Measurements from ENCODE around the gene CYP2E1. TPM values are rescaled to one million over a fixed set of nuclear protein-coding genes. Genes with fewer than 3 reads are reported as not detected.
"Not testable (repeated sequence)": the region's sequence is repeated elsewhere in the genome, so short reads cannot be mapped to it uniquely, and the experiment has no call there.

Gene CYP2E1
- total RNA-seq, 1 donor = 1.3 TPM

DNA sequence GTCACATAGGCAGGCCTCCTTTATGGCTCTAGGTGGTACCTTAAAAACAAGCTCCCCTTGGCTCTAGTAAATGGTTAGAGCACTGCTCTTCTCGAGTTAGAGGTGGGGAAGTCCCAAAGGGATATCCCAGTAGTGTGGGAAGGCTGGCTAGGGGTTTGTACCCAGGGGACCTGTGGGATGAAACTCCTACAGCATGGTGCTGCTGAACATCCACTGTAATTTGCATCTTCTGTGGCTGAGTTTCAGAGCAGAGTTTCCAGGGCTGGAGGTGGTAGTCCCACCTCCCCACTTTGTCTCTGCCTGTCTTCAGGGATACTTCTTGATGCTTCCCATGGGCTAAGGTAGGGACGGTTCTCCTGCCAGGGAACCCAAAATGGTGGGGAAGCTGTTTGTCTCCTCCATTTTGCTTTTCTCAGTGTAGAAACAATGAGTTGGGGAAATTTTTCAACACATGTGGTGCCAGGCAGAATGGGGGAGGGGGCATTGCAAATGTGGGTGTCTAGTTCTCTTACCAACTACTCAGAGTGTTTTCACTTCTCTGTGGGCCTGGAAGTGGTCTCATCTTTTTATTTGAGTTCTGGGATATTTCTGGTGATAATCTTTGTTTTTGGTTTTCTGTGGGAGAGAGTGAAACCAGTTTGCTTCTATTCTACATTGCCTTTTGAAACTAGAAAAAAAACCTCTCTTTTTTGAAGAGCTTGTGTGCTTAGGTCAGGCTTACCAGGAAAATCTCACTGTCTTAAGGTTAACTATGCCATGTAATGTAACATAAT, 37.2 kb upstream of the CYP2E1 start:
- no peak overlapping the region for H3K4me3 ChIP-seq (ENCODE audit: low read depth, low read length)
- TF ChIP-seq, protein P1, sequence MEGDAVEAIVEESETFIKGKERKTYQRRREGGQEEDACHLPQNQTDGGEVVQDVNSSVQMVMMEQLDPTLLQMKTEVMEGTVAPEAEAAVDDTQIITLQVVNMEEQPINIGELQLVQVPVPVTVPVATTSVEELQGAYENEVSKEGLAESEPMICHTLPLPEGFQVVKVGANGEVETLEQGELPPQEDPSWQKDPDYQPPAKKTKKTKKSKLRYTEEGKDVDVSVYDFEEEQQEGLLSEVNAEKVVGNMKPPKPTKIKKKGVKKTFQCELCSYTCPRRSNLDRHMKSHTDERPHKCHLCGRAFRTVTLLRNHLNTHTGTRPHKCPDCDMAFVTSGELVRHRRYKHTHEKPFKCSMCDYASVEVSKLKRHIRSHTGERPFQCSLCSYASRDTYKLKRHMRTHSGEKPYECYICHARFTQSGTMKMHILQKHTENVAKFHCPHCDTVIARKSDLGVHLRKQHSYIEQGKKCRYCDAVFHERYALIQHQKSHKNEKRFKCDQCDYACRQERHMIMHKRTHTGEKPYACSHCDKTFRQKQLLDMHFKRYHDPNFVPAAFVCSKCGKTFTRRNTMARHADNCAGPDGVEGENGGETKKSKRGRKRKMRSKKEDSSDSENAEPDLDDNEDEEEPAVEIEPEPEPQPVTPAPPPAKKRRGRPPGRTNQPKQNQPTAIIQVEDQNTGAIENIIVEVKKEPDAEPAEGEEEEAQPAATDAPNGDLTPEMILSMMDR (IDR thresholded peaks at IDR 0.05; ENCODE audit: insufficient read depth, low read depth, low read length) = no peak

DNA sequence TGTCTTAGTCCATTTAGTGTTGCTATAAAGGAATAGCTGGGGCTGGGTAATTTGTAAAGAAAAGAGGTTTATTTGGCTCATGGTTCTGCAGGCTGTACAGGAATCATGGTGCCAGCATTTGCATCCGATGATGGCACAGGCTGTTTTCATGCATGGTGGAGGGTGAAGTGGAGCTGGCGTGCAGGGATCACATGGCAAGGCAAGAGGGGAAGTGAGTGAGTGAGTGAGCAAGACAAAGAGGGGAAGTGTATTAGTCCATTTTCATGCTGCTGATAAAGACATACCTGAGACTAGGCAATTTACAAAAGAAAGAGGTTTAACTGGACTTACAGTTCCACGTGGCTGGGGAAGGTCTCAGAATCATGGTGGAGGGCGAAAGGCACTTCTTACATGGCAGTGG, 33.6 kb upstream of the CYP2E1 start:
- DNase-seq (ENCODE audit: low read depth); H3K4me3 ChIP-seq (ENCODE audit: low read depth, low read length): not testable (repeated sequence)

More for the DNA sequence above, 37.2 kb upstream of the CYP2E1 start:
- no peak for DNase-seq (ENCODE audit: low read depth)

DNA sequence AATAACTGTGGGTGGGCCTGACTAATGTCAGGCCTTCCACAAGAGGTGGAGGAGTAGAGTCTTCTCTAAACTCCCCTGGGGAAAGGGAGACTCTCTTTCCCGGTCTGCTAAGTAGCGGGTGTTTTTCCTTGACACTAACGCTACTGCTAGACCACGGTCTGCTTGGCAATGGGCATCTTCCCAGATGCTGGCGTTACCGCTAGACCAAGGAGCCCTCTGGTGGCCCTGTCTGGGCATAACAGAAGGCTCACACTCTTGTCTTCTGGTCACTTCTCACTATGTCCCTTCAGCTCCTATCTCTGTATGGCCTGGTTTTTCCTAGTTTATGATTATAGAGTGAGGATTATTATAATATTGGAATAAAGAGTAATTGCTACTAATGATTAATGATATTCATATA, 29.8 kb upstream of the CYP2E1 start:
- H3K4me3 ChIP-seq (ENCODE audit: low read depth, low read length) = not testable (repeated sequence)
- peak; percentile 6 for DNase-seq (ENCODE audit: low read depth)
- TF ChIP-seq, protein P1 (IDR thresholded peaks at IDR 0.05; ENCODE audit: insufficient read depth, low read depth, low read length) = peak; percentile 43

DNA sequence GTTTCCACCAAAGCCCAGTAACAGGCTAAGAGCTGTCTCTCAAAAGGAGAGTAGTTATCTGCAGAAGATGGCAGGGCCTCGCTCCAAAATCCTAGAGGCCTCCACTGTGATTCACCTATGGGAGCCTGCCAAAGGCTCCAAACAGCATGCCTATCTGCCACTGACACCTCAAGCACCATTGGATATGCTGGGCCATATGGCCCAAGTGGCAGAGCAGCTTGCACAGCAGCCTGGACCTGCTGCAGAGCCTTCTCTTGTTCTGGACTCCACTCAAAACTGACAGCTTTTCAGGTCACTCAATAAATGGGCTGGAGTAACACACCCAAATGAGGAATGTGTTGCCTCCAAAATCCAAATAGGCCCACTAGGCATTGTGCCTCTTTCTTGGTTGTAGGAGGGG, 28.0 kb upstream of the CYP2E1 start:
- not testable (repeated sequence) for H3K4me3 ChIP-seq (ENCODE audit: low read depth, low read length); DNase-seq (ENCODE audit: low read depth)

DNA sequence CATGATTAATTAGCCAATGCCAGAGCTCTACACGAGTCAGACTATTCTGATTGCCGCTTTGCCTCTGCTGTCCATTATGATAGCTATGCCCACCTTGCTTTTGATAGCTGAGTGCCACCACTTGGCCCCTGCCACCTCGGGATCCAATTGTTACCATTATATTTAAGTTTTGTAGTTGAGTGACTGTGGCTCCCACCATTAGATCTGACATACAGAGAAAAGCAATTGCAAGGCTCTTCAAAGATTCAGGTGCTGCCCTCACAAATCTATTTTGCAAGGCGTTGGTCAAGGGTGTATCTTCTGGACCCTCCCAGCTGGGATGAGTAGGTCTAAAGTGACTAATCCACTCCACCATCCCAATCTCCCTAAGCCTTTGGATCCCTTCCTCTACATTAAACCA, 26.3 kb upstream of the CYP2E1 start:
- DNase-seq (ENCODE audit: low read depth); H3K4me3 ChIP-seq (ENCODE audit: low read depth, low read length): not testable (repeated sequence)

DNA sequence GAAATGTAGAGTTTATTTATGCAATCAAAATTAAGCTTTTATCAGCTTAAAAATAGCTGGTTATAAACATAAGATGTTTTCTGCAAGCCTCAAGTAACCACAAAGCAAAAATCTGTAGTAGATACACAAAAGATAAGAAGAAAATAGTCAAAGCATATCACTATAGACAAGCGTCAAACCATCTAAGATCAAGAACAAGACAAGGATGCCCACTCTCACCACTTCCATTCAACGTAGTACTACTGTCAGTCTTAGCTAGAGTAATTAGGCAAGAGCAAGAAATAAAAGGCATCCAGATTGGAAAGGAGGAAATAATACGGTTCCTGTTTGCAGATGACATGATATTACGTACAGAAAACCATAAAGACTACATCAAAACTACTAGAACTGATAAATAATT, 17.5 kb upstream of the CYP2E1 start:
- TF ChIP-seq, protein P1 (IDR thresholded peaks at IDR 0.05; ENCODE audit: insufficient read depth, low read depth, low read length) = no peak
- no peak overlapping the region for H3K4me3 ChIP-seq (ENCODE audit: low read depth, low read length)
- DNase-seq (ENCODE audit: low read depth) = no peak

DNA sequence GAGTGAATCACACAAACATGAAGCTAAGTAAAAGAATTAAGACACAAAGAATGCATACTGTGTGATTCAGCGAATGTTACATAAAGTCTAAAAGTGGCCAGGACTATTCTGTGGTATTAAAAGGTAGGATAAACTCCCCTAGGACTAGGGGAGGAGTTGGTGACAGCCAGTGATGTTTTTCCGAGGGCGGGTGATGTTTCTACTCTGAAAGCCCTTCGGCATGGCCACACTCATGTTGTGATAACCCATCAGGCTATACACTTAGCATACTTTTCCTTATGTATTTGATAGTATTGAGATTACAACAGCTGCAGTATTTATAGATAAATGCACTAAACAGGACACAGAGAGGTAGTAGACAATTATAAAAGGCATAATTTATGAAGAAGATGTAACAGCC, 15.8 kb upstream of the CYP2E1 start:
- DNase-seq (ENCODE audit: low read depth) = no peak
- H3K4me3 ChIP-seq (ENCODE audit: low read depth, low read length) = no peak overlapping the region
- TF ChIP-seq, protein P1 (IDR thresholded peaks at IDR 0.05; ENCODE audit: insufficient read depth, low read depth, low read length) = no peak

DNA sequence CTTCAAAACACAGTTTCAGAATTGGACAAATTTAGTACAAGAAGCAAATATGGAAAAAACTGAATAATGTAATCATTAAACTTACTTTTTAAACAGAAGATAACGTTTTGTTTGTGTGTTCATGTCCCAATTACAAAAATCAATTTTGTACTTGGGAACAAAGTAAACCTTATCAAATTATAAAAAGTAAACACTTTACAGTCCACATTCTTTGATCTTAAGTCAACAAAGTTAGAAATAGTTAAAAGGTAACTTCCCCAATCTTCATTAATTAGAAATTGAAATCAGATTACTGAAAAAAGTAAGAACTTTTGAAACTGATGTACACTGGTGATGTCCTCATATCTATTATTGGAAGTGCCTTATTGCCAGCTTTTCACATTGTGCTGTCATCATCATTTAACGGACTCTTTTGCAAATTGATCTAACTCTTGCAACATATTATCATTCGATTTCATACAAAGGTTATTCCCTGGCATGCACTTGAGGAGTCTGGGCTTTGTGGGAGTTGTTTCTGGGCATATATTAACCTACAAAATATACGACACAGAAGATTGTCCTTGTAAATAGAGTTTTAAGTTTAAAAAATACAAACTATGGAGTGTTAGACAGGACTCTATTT, 15.1 kb upstream of the CYP2E1 start:
- no peak overlapping the region for H3K4me3 ChIP-seq (ENCODE audit: low read depth, low read length)
- TF ChIP-seq, protein P1 (IDR thresholded peaks at IDR 0.05; ENCODE audit: insufficient read depth, low read depth, low read length) = no peak
- DNase-seq (ENCODE audit: low read depth) = no peak
